Hematopoietic multipotent progenitor cell (in vitro differentiated cells): ENCODE data around the gene CDK17. TPM values are rescaled to one million over a fixed set of nuclear protein-coding genes. Genes with fewer than 3 reads are reported as not detected.
A peak's percentile ranks its signal among the peaks of the same experiment; 100 is the strongest.
"Not testable (repeated sequence)": the region's sequence is repeated elsewhere in the genome, so short reads cannot be mapped to it uniquely, and the experiment has no call there.

Experiments used
- DNase-seq, 3 donors: peaks; one replicate each; pipeline ENCODE4 v3.0.0-alpha.2; 2011 to 2015; ENCODE audit warnings: low read depth in 2 of 3, low spot score in 2 of 3
- total RNA-seq: library from RNA; depleted of rRNA; stranded (reverse); fragments of >200 nt; gene quantifications from one replicate; pipeline ENCODE4 v1.2.3, GENCODE V29; 2012

The CDK17 gene
- total RNA-seq, 1 donor, result 33.9 TPM

GRCh38 chr12:96395236-96395635 lies 5.0 kb downstream of the CDK17 start:
- no peak for DNase-seq

- not testable (repeated sequence) for DNase-seq
Measured at GRCh38 chr12:96393229-96393628, 7.0 kb downstream of the CDK17 start.

DNA sequence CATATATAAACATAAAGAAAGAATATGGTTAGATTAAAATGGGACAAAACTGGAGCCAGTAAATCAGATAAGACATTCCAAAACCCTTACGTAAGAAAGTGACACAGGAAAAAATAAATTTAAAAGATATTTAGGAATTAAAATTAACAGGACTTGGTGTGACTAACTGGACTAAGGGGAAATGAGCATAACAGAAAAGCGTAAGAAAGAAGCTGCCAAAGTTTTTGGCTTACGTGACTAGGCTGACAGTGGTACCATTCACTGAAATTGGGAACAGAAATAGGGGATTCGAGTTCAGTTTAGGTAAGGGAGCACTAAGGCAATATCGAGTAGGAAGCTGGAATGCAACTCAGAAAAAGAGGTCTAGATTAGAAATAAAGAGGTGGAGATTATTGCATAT lies 7.8 kb downstream of the CDK17 start:
- DNase-seq, result no peak

GRCh38 chr12:96387981-96388380 lies 12.3 kb downstream of the CDK17 start:
- DNase-seq, result no peak

- peak in 1 of 3 donors; percentile 50 for DNase-seq
Measured at GRCh38 chr12:96386794-96387193, 13.4 kb downstream of the CDK17 start.

DNA sequence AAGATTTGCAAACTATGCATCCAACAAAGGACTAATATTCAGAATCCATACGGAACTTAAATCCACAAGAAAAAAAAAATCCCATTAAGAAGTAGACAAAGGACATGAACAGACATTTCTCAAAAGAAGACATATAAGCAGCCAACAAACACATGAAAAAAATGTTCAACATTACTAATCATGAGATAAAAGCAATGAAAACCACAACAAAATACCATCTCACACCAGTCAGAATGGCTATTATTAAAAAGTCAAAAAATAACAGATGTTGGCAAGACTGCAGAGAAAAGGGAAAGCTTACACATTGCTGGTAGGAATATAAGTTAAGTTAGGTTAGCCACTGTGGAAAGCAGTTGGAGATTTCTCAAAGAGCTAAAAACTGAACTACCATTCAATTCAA lies 16.2 kb downstream of the CDK17 start:
- no peak for DNase-seq

- DNase-seq, result no peak
Measured at GRCh38 chr12:96383371-96383770, 16.9 kb downstream of the CDK17 start.

DNA sequence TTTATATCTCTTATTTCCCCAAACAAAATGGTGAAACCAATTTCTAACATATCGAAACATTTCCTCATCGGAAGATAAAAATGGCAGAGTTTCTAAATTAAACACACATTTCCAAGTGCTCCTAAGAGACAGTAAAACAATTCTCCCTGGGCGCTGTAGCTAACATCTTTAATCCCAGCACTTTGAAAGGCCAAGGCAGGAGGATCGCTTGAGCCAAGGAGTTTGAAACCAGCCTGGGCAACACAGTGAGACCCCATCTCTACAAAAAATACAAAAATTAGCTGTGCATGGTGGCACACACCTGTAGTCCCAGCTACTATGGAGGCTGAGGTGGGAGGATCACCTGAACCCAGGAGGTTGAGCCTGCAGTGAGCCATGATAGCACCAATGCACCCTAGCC lies 20.5 kb downstream of the CDK17 start:
- not testable (repeated sequence) for DNase-seq

DNA sequence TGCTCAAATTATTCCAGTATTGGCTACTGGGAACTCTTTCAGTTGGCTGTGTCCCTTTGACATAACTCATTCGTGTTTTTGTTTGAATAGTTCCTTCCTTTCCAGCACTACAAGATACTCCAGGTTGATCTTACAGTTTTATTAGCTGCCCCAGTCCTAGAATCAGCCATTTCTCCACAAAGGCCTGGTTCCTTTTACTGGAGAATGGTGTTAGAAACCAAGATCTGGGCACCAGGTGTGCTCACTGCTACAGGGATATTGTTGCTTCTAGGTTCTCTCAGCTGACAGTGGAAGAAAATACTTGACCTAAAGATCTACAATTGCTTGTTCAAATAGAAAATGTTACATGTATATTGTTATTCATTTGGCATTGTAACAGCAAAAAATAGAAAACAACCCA lies 21.9 kb downstream of the CDK17 start:
- DNase-seq, result no peak

- DNase-seq, result no peak
Measured at GRCh38 chr12:96376865-96377264, 23.4 kb downstream of the CDK17 start.

DNA sequence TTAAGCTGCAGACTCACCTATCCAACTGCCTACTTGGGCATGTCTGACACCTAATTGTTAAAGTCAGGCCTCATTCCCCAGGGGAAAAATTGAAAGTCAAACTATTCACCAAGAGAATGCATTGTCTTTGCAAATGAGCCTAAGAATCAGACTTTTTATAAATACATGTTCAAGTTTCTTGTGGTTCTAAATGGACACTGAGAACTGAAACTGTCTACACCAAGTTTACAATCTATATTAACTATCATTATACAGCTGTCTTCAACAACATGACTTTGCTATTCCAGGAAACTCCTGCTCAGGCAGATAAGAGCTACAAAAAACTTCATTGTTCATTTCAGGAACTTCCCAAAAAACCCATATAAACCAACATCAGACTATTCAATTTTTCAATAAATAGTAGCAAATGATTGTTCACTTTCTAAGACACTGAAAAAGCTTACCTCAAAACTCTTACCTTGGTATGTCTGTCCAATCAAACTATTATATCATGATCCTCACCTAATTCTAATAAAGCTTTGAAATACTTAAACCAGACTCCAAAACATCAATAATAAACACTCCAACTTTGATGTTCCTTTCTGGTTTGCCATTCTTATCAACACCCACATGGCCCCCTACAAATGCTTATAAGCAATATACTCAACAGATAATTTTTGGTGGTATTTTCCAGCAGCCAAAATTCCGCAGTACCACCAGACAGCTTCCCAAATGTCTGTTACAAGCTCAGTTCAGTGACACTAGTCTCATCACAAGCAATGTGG lies 24.2 kb downstream of the CDK17 start:
- peak in 2 of 3 donors; percentile 78 to 83 for DNase-seq

DNA sequence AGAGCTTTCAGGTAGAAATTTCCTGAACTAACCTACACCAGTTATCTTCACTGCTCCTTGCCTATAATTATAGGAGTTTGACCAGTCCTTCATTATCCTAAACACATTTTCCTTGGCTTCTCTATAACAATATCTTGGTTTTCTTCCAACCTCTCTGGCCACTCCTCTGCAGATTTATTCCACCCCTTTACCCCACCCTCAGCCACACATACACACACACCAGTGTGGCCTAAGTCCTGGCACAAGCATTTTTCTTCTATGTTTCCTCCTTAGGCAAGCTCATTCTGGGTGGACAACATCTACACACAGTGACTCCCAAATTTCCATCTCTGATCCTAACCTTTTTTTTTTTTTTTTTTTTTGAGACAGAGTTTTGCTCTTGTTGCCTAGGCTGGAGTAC lies 25.1 kb downstream of the CDK17 start:
- no peak for DNase-seq

DNA sequence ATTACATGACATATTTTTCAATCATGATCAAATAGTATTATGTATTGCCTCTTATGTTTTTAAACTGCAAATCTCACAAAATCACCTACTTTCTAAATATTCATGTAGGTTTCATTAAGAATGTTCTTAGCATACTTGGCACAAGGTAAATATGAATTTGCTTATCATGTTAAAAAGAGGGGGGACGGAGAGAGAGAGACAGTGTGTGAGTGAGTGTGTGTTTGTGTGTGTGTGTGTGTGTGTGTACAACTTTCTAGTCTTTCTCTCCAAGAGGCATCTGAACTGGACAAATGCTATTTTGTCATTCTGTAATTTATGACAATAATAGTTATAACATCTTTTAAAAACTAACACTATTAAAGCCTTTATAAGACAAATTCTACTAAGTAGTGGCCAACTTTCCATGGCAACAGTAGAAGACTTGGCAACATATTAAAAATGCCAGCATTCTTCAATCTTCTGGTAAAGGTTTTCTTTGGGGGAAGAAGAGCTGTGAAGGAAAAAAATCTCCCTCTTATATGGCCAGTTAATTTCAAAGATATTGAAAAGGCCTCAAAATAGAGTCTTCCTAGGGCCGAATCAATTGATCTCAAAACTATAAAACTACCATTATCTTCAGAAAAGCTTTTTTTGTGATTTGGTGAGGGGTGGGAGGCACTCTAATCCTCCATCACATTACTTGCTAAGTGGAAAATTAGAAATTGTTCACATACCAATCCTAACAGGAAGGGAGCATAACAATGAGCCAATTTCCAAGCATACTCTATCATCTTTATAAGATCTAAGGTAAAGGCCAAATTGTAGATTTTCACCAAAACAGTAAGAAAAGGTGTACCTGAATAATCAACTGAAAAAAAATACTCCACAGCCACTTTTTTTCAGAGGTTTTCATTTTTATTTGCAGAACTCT lies 28.2 kb downstream of the CDK17 start:
- no peak for DNase-seq

DNA sequence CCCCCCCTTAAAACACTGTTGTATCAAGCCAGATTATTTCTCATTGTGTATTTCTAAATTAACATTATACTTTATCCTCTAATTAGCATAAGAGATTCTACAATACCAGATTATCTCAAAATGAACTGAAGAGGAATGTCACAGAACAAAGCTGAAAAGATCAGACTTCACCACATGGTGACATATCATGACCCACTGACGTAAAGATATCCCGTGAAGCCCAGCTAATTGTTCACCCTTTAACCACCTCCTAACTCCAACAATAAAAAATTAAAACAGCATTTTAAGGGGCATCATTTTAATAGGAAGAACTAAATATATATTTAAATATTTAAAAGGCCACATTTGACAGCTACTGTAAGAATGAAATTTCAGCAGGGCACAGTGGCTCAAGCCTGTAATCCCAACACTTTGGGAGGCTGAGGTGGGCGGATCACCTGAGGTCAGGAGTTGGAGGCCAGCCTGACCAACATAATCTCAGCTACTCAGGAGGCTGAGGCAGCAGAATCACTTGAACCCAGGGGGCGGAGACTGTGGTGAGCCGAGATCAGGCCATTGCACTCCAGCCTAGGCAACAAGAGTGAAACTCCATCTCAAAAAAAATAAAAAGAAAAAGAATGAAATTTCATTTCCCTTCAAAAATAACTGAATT lies 29.0 kb downstream of the CDK17 start:
- DNase-seq, result no peak

- DNase-seq, result no peak
Measured at GRCh38 chr12:96368687-96369086, 31.6 kb downstream of the CDK17 start.

- no peak for DNase-seq
Measured at GRCh38 chr12:96368233-96368632, 32.0 kb downstream of the CDK17 start.

- no peak for DNase-seq
Measured at GRCh38 chr12:96366381-96366654, 33.9 kb downstream of the CDK17 start.

GRCh38 chr12:96365604-96366380 lies 34.4 kb downstream of the CDK17 start:
- DNase-seq, result no peak

DNA sequence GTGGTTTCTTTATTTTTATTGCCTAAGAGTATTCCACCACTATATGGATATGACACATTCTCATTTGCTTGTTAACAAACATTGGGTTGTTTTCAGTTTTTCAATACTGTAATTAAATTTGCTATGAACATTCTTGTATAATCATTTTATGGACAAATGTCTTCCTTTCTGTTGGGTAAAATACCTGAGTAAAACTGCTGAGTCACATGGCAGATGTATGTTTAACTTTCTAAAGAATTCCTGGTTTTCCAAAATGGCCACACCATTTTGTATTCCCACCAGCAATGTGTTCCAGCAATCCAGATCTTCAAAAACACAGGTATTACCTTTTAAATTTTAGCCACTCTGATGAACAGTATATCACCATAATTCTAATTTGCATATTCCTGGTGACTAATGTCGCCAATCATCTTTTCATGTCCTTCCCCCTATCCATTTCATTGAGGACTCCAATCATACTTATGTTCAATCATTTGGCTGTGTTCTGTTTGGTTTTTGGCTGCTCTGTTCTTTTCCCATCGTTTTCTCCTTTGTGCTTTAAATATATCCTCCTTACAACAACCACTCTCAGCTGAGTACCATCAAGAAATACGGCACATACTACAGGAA lies 36.0 kb downstream of the CDK17 start:
- DNase-seq, result no peak

GRCh38 chr12:96361074-96361473 lies 39.2 kb downstream of the CDK17 start:
- peak in 1 of 3 donors; percentile 24 for DNase-seq
